ENCODE measurements around the gene KHDC1. TPM values are rescaled to one million over a fixed set of nuclear protein-coding genes. Genes with fewer than 3 reads are reported as not detected.
"Not testable (repeated sequence)": the region's sequence is repeated elsewhere in the genome, so short reads cannot be mapped to it uniquely, and the experiment has no call there.

The KHDC1 gene
- total and polyA plus RNA-seq, 8 donors = 0.98 to 2.9 (median 1.5) TPM

DNA sequence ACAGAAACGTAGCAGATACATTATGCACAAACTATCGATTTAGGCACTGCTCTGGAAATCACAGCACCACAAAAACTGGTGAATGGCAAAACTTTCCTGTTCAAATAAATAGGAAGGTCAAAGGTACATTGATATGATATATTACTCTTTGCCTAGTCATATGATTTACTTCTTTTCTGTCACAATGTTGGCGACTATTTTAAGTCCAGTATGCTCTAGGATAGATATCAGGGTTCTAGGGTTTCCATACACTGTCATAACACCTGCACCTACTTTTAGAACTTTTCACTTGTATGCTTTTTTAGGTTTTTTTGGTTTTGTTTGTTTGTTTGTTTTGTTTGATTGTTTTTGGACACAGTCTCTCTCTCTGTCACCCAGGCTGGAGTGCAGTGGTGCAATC is 62.7 kb downstream of the KHDC1 start:
- H3K9me3 ChIP-seq = no peaks in the 10 kb centered on the region
- ATAC-seq (no peak), DNase-seq (no peak), FAIRE-seq (no peak)
- no peaks in the 10 kb centered on the region for H3K27me3 ChIP-seq
- H3K4me3 ChIP-seq = no peak overlapping the region
- TF ChIP-seq, protein P1, sequence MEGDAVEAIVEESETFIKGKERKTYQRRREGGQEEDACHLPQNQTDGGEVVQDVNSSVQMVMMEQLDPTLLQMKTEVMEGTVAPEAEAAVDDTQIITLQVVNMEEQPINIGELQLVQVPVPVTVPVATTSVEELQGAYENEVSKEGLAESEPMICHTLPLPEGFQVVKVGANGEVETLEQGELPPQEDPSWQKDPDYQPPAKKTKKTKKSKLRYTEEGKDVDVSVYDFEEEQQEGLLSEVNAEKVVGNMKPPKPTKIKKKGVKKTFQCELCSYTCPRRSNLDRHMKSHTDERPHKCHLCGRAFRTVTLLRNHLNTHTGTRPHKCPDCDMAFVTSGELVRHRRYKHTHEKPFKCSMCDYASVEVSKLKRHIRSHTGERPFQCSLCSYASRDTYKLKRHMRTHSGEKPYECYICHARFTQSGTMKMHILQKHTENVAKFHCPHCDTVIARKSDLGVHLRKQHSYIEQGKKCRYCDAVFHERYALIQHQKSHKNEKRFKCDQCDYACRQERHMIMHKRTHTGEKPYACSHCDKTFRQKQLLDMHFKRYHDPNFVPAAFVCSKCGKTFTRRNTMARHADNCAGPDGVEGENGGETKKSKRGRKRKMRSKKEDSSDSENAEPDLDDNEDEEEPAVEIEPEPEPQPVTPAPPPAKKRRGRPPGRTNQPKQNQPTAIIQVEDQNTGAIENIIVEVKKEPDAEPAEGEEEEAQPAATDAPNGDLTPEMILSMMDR (IDR thresholded peaks at IDR 0.05) = no peak
- WGBS, 2 donors = 52 to 62% methylated on average over 3 of the region's 3 CpGs
- intact Hi-C loops (cut with DNase I) = no loop called here
- no peaks in the 10 kb centered on the region for H3K36me3 ChIP-seq
- H3K27ac ChIP-seq = no peak overlapping the region
- H3K4me1 ChIP-seq = no peaks in the 10 kb centered on the region

DNA sequence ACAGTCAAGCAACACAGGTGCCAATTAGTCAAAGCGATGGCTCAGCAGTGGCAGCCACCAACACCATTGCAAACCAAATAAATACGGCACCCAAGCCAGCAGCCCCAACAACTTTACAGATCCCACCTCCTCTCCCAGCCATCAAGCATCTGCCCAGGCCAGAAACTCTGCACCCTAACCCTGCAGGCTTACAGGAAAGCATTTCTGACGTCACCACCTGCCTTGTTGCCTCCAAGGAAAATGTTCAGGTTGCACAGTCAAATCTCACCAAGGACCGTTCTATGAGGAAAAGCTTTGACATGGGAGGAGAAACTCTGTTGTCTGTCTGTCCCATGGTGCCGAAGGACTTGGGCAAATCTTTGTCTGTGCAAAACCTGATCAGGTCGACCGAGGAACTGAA is 68.3 kb downstream of the KHDC1 start:
- ATAC-seq (no peak), DNase-seq (no peak), FAIRE-seq (no peak)

DNA sequence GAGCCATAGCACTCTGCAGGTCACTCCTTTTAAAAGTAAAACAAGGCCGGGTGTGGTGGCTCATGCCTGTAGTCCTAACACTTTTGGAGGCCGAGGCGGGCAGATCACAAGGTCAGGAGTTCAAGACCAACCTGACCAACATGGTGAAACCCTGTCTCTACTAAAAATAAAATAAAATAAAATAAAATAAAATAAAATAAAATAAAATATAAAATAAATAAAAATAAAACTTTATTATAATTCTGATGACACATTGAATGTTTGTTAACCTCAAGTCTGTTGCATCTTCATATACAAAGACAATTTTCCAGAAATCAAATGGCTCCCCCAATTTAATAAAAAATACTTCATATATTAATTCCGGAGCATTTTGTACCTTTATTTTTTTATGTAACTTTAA is 69.7 kb downstream of the KHDC1 start:
- H3K36me3 ChIP-seq; H3K27ac ChIP-seq; H3K27me3 ChIP-seq; FAIRE-seq; H3K4me3 ChIP-seq; H3K9me3 ChIP-seq; intact Hi-C loops (cut with DNase I); DNase-seq; ATAC-seq; H3K4me1 ChIP-seq: not testable (repeated sequence)
- WGBS, 2 donors = 80 to 90% methylated on average over 4 of the region's 4 CpGs

More for the DNA sequence above, 68.3 kb downstream of the KHDC1 start:
- Histone ChIP-seq H3K9me3 (no peaks in the 10 kb centered on the region), H3K27ac (no peak overlapping the region), H3K4me1 (no peaks in the 10 kb centered on the region), H3K4me3 (no peak overlapping the region), H3K36me3 (no peaks in the 10 kb centered on the region), H3K27me3 (no peaks in the 10 kb centered on the region)
- 84 to 86% methylated on average over 7 of the region's 7 CpGs for WGBS, 2 donors
- intact Hi-C loops (cut with DNase I) = no loop called here
- TF ChIP-seq, protein P1 (IDR thresholded peaks at IDR 0.05) = no peak

Other genes starting within 250 kb of the KHDC1 start
- not detected for gene KHDC1L, start 37.7 kb downstream of the KHDC1 start, total RNA-seq
- gene KHDC1L, start 37.7 kb downstream of the KHDC1 start, polyA plus RNA-seq = under 1 TPM; 0.28 to 0.38 TPM
- gene DPPA5, start 91.1 kb upstream of the KHDC1 start, total RNA-seq = not detected
- gene DPPA5, start 91.1 kb upstream of the KHDC1 start, polyA plus RNA-seq = not detected
- not detected for gene KHDC3L, start 99.5 kb upstream of the KHDC1 start, total RNA-seq
- gene KHDC3L, start 99.5 kb upstream of the KHDC1 start, polyA plus RNA-seq = not detected
- gene OOEP, start 106.7 kb upstream of the KHDC1 start, total RNA-seq = under 1 TPM in 3 of 6 donors, not detected in 3; 0.32 to 0.46 (median 0.43) TPM
- under 1 TPM in 1 of 2 donors, not detected in 1; 0.73 TPM for gene OOEP, start 106.7 kb upstream of the KHDC1 start, polyA plus RNA-seq
- under 1 TPM in 5 of 6 donors, not detected in 1; 0.28 to 0.55 (median 0.51) TPM for gene DDX43, start 131.6 kb upstream of the KHDC1 start, total RNA-seq
- gene DDX43, start 131.6 kb upstream of the KHDC1 start, polyA plus RNA-seq = 1 to 10 TPM in 1 of 2 donors, under 1 TPM in 1; 0.95 to 1.6 TPM
- gene CGAS, start 189.1 kb upstream of the KHDC1 start, total RNA-seq = 1 to 10 TPM in 5 of 6 donors, under 1 TPM in 1; 0.97 to 2.9 (median 1.4) TPM
- under 1 TPM; 0.70 to 0.84 TPM for gene CGAS, start 189.1 kb upstream of the KHDC1 start, polyA plus RNA-seq
- 10 to 100 TPM in 4 of 6 donors, 1 to 10 TPM in 2; 8.9 to 14.7 (median 10.6) TPM for gene MTO1, start 198.5 kb upstream of the KHDC1 start, total RNA-seq
- gene MTO1, start 198.5 kb upstream of the KHDC1 start, polyA plus RNA-seq = 10 to 100 TPM in 1 of 2 donors, 1 to 10 TPM in 1; 8.8 to 11.4 TPM

Measured in pancreas (tissue), 10 donors.